HepG2 (cell line): Measurements from ENCODE around the gene THSD1. TPM values are rescaled to one million over a fixed set of nuclear protein-coding genes. Genes with fewer than 3 reads are reported as not detected.

Experiments used
- AGO1 ChIP-seq: fragments of 200-400 bp; formaldehyde crosslinking; IDR thresholded peaks from 2 replicates; pipeline ENCODE4 v1.6.1; 2017; ENCODE audit warnings: mild to moderate bottlenecking, low read depth, low read length, moderate library complexity; ENCODE audit not compliant: poor library complexity, severe bottlenecking
- EEA1 ChIP-seq: sonication (generic); formaldehyde crosslinking; IDR thresholded peaks from 2 replicates; pipeline ENCODE4 v1.5.1; 2020; ENCODE audit warnings: mild to moderate bottlenecking, missing genetic modification reagents, borderline replicate concordance
- HDAC1 ChIP-seq: sonication (generic); formaldehyde crosslinking; IDR thresholded peaks from 2 replicates; pipeline ENCODE4 v1.5.1; 2020; ENCODE audit warnings: mild to moderate bottlenecking, missing genetic modification reagents
- KDM2A ChIP-seq: sonication (generic); formaldehyde crosslinking; IDR thresholded peaks from 2 replicates; pipeline ENCODE4 v1.4.0; 2020; ENCODE audit warnings: low read depth, missing genetic modification reagents, borderline replicate concordance
- NAIF1 ChIP-seq: sonication (generic); formaldehyde crosslinking; IDR thresholded peaks from 2 replicates; pipeline ENCODE4 v1.5.0; 2020; ENCODE audit warnings: mild to moderate bottlenecking, missing genetic modification reagents, borderline replicate concordance
- NFKB2 ChIP-seq: sonication (generic); formaldehyde crosslinking; IDR thresholded peaks from 2 replicates; pipeline ENCODE4 v1.4.0; 2020; ENCODE audit warnings: missing genetic modification reagents, borderline replicate concordance
- SPEN ChIP-seq: sonication (generic); formaldehyde crosslinking; IDR thresholded peaks from 2 replicates; pipeline ENCODE4 v1.5.1; 2020; ENCODE audit warnings: low read depth, mild to moderate bottlenecking, missing genetic modification reagents
- USF2 ChIP-seq, 2 experiments: sonication (generic) in 1 of 2; formaldehyde crosslinking in 1 of 2; IDR thresholded peaks; 2 replicates each; pipeline versions ENCODE4 v1.5.1 to v1.6.1; 2011 to 2020; ENCODE audit warnings: borderline replicate concordance in 1 of 2, low read depth in 1 of 2, low read length in 1 of 2, mild to moderate bottlenecking in 1 of 2, missing genetic modification reagents in 1 of 2, moderate library complexity in 1 of 2
- ZBTB26 ChIP-seq: IDR thresholded peaks from 2 replicates; pipeline ENCODE4 v1.6.1; 2016; ENCODE audit warnings: missing compliant biosample characterization, missing genetic modification reagents, borderline replicate concordance
- ZBTB39 ChIP-seq: sonication (generic); formaldehyde crosslinking; IDR thresholded peaks from 2 replicates; pipeline ENCODE4 v1.5.0; 2020; ENCODE audit warnings: missing genetic modification reagents
- ZFP41 ChIP-seq: sonication (generic); formaldehyde crosslinking; IDR thresholded peaks from 2 replicates; pipeline ENCODE4 v1.4.0; 2020; ENCODE audit warnings: mild to moderate bottlenecking, missing genetic modification reagents, borderline replicate concordance
- ZKSCAN8 ChIP-seq: IDR thresholded peaks from 2 replicates; pipeline ENCODE4 v1.6.1; 2016; ENCODE audit warnings: borderline replicate concordance, missing genetic modification reagents, missing compliant biosample characterization
- ZNF326 ChIP-seq: sonication (generic); formaldehyde crosslinking; IDR thresholded peaks from 2 replicates; pipeline ENCODE4 v1.4.0; 2020; ENCODE audit warnings: missing genetic modification reagents, borderline replicate concordance
- ZNF441 ChIP-seq: sonication (generic); formaldehyde crosslinking; IDR thresholded peaks from 2 replicates; pipeline ENCODE4 v1.7.0; 2021; ENCODE audit warnings: missing genetic modification reagents, borderline replicate concordance
- ZNF616 ChIP-seq: sonication (generic); formaldehyde crosslinking; IDR thresholded peaks from 2 replicates; pipeline ENCODE4 v1.5.0; 2020; ENCODE audit warnings: low read depth, mild to moderate bottlenecking, missing genetic modification reagents
- ZNF709 ChIP-seq: sonication (generic); formaldehyde crosslinking; IDR thresholded peaks from 2 replicates; pipeline ENCODE4 v1.5.0; 2020; ENCODE audit warnings: mild to moderate bottlenecking, missing genetic modification reagents
- ZNF839 ChIP-seq: sonication (generic); formaldehyde crosslinking; IDR thresholded peaks from 2 replicates; pipeline ENCODE4 v1.4.0; 2020; ENCODE audit warnings: missing genetic modification reagents, mild to moderate bottlenecking, borderline replicate concordance
- polyA plus RNA-seq, 8 experiments: library from polyadenylated mRNA; depleted of rRNA in 3 of 8; stranded (reverse) in 7 of 8; unstranded in 1 of 8; fragments of >200 nt; fragmentation: Illumina TruSeq in 4 of 8; extraction: Trizol in 4 of 8; gene quantifications; 2 replicates each; pipeline versions ENCODE4 v1.2.1 to v1.2.3, GENCODE V29; 2011 to 2016; ENCODE audit warnings: low read depth in 4 of 8, missing spikeins in 1 of 8, mixed read lengths in 1 of 8; ENCODE audit not compliant: insufficient read depth in 1 of 8
- total RNA-seq, 5 experiments: library from RNA; depleted of rRNA; stranded (reverse); fragments of >200 nt; fragmentation: Illumina TruSeq; extraction: Trizol; gene quantifications; 2 replicates each; pipeline ENCODE4 v1.2.3, GENCODE V29; 2016; ENCODE audit warnings: low read depth in 1 of 5
- TF ChIP-seq, protein P1 (sequence below): sonication (generic); formaldehyde crosslinking; IDR thresholded peaks from 2 replicates; pipeline ENCODE4; 2020; ENCODE audit warnings: missing genetic modification reagents, mild to moderate bottlenecking, borderline replicate concordance

Gene THSD1
- total and polyA plus RNA-seq, 2 of the 13 experiments (the other 11 are each of a cell fraction or from before 2014, with no cell fraction given): 0.11 to 0.15 TPM

DNA sequence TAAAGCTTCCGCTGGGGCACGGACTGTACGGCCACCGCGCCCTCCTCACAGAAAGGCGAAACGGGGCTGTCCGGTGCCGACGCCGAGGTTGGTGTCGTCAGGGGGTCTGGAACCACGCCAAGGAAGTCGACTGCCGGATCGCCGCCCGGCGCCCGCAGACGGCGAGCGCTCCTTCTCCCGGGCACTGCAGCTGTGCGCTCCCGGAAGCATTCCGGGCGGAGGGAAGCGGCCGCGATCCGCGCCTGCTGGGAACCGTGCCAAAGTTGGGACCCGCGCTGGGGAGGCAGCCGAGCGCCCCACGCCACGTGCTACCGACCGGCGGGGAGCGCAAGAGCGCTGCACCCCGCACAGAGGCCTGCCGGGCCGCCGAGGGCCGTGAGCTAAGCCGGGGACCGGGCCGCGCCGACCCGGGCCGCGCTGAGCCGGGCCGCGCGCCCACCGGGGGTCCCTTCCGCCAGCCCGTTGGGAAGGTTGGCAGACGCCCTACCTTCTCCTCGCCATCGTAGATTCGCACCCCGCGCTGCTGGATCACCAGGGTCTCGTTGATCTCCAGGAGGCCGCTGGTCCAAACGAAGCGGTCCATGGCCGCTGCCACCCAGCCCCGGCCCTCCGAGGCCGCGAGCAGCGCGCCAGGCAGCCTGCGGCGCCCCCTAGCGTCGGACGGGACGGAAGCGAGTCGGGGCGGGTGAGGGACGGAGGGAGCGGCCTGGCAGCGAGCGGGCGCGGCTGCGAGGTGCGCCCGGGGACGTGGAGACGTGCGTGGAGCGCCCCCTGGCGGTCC, 44.2 kb upstream of the THSD1 start, which contains the start of gene VPS36 (continued):
- TF ChIP-seq ZNF441 (CRISPR knock-in tag) (peak; percentile 51), HDAC1 (CRISPR knock-in tag) (peak; percentile 83), ZNF709 (0 out of 2 replicates have a peak, but pooled peaks have one; percentile 72), ZFP41 (no peak), USF2 (IDR thresholded peaks at IDR 0.05; ENCODE audit: low read depth, low read length) (no peak), USF2 (CRISPR knock-in tag; IDR thresholded peaks at IDR 0.05; ENCODE audit: borderline replicate concordance) (0 out of 2 replicates have a peak, but pooled peaks have one; percentile 25), ZBTB26 (CRISPR knock-in tag) (no peak), NAIF1 (CRISPR knock-in tag) (no peak; the same call in 1 of the 2 replicates), KDM2A (CRISPR knock-in tag) (peak; percentile 90), ZNF616 (CRISPR knock-in tag) (peak; percentile 81; the same call in 1 of the 2 replicates), AGO1 (no peak), ZNF839 (CRISPR knock-in tag) (peak; percentile 52; the same call in 1 of the 2 replicates), NFKB2 (peak; percentile 90), EEA1 (CRISPR knock-in tag) (0 out of 2 replicates have a peak, but pooled peaks have one; percentile 61), SPEN (CRISPR knock-in tag) (peak; percentile 96), ZBTB39 (CRISPR knock-in tag) (no peak), ZKSCAN8 (CRISPR knock-in tag) (peak; percentile 53; the same call in 1 of the 2 replicates), ZNF326 (no peak)
- TF ChIP-seq, protein P1, sequence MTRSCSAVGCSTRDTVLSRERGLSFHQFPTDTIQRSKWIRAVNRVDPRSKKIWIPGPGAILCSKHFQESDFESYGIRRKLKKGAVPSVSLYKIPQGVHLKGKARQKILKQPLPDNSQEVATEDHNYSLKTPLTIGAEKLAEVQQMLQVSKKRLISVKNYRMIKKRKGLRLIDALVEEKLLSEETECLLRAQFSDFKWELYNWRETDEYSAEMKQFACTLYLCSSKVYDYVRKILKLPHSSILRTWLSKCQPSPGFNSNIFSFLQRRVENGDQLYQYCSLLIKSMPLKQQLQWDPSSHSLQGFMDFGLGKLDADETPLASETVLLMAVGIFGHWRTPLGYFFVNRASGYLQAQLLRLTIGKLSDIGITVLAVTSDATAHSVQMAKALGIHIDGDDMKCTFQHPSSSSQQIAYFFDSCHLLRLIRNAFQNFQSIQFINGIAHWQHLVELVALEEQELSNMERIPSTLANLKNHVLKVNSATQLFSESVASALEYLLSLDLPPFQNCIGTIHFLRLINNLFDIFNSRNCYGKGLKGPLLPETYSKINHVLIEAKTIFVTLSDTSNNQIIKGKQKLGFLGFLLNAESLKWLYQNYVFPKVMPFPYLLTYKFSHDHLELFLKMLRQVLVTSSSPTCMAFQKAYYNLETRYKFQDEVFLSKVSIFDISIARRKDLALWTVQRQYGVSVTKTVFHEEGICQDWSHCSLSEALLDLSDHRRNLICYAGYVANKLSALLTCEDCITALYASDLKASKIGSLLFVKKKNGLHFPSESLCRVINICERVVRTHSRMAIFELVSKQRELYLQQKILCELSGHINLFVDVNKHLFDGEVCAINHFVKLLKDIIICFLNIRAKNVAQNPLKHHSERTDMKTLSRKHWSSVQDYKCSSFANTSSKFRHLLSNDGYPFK (CRISPR knock-in tag): no peak
